NCI-H1417 (cell line): ENCODE data around the gene OR7C2.
"Not testable (repeated sequence)": the region's sequence is repeated elsewhere in the genome, so short reads cannot be mapped to it uniquely, and the experiment has no call there.

ENCODE experiments used
- DNase-seq, 3 experiments: peaks; one replicate each; lab custom pipeline; 2025; lab: John Stamatoyannopoulos, UW

Gene OR7C2

DNA sequence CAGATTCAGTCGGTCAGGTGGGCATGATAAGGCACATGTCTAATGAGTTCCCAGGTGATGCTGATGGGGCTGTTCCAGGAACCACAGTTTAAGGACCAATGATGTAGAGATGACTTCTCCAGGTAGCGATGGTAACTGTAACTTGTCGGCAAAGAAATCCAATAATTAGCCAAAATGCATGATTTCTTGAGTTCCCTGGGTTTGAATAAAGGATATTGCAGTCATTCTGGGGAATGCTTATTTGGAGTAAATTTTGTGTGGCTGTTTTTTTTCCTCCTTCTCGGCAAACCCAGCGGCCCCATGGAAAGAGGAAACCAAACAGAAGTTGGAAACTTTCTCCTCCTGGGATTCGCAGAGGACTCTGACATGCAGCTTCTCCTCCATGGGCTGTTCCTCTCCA is at the start of gene OR7C2:
TSS of gene OR7C2 (plus strand) at position 301 of the 400 bp plus-strand sequence. CDS start at position 301, 0 bp downstream.
- DNase-seq: no peak

DNA sequence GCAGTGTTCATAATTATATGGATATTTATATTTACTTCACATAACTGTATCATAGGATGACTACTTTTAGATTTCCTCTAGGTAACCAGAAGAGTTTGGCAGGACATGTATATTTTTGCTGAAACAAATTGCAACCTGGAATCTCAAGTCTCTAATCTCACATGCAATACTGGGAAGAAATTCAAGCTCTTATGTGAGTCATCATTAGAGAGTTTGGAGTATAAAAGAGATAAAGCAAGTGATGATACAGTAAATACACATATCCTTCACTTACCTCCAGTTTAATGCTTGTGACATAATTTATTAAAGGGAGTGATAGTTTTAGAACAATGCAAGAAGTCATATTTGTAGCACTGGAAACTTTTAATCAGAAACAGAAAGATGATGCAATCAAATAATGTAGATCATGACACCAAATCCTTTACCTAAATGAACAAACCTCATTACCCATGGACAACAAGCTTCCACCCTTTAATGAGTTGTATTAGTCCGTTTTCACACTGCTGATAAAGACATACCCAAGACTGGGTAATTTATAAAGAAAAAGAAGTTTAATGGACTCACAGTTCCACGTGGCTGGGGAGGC is 39.5 kb upstream of the OR7C2 start:
- DNase-seq: no peak

DNA sequence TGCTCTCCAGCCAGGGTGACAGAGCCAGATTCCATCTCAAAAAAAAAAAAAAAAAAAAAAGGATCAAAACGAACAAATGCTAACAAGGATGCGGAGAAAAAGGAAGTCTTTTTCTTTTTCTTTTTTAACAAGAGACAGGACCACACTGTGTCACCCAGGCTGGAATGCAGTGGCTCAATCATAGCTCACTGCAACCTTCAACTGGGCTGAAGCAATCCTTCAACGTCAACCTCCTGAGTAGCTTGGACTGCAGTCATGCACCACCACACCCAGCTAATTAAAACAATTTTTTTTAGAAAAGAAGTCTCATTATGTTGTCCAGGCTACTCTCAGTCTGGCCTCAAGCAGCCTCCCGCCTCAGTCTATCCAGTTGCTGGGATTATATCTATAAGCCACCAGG is 34.6 kb upstream of the OR7C2 start:
- DNase-seq: no peak

DNA sequence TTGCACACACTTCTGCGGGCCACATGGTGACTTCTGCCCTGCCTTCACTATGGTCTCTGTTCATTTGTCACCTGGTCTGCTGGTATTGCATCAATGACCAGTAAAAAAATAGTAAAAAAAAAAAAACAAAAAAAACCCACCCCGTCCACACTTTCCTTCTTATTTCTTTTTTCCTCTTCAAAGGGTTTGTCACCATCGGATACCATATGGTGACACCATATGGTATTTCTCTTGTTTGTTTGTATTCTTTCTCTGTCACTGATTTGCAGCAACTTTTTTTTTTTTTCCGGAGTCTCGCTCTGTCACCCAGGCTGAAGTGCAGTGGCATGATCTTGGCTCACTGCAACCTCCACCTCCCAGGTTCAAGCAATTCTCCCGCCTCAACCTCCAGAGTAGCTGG is 26.2 kb upstream of the OR7C2 start:
- DNase-seq: no peak

DNA sequence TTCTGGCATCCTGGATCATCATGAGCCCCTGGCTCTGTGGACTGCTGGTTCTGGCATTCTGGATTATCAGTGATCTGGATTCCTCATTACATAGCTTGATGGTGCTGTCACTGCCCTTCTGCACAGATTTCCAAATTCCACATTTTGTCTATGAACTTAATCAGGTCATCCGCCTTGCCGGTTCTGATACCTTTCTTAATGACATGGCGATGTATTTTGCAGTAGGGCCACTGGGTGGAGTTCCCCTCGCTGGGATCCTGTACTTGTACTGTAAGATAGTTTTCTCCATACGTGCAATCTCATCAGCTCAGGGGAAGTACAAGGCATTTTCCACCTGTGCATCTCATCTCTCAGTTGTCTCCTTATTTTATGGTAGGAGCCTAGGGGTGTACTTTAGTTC is 24.4 kb upstream of the OR7C2 start:
- no peak for DNase-seq

DNA sequence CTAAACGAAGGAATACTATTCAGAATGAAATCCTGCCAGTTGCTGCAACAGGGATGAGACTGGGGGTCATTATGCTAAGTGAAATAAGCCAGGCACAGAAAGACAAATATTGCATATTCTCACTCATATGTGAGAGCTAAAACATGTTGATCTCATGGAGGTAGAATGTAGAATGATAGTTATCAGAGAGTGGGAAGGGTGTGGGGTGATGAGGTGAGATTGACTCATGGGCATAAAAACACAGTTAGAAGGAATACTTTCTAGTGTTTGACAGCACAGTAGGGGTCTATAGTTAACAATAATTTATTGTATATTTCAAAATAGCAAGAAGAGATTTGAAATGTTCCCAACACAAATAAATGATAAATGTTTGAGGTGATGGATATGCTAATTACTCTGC is 7.8 kb upstream of the OR7C2 start:
- DNase-seq: no peak

DNA sequence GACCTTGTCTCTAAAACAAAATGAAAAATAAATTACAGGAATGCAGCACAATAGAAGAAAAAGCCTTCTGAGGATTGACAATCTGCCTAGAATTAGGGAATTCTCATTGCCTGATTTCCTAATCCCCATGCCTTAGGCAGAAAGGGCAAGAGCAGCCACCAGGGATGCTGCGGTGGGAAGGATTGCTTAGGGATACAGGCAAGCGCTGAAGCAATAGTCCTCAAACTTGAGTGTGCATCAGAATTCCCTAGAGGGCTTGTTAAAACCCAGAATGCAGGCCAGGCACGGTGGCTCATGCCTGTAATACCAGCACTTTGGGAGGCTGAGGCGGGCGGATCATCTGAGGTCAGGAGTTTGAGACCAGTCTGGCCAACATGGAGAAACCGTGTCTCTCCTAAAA is 1.0 kb upstream of the OR7C2 start:
- no peak for DNase-seq

DNA sequence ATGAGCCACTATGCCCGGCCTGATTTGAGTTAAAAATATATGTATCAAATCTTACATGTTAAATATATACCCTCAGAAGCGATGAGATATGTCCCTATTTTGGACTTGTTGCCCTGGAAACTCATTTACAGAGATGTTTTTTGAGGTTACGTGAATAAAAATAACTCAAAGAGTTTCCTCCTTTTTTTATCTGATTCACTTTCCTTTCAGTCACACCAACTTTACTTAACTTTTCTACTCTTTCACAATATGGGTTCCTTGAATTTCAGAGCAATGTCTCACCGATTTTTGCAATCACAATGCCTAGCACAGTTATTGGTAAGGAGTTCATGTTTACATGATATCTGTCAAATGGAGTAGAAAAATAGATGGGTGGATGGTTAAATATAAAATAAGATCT is 2.3 kb downstream of the OR7C2 start:
- DNase-seq: no peak

DNA sequence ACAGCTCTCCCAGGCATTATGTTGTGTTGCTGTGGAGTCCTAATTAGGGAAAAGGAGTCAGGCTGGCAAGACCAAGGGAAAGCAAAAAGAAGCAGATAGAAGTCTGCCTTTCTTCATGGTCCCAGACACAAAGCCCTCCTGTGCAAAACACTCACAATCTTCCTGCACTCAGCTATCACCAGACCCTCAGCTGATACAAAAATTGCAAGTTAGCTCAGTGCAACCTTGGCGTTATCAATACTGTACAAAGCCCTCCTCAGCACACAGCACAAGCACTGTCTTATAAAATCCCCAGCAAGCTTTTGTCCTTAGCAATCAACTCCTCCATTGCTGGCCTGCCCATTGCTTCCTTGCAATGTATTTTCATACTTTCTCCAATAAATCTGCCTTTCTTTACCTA is 3.2 kb downstream of the OR7C2 start:
- DNase-seq: no peak

DNA sequence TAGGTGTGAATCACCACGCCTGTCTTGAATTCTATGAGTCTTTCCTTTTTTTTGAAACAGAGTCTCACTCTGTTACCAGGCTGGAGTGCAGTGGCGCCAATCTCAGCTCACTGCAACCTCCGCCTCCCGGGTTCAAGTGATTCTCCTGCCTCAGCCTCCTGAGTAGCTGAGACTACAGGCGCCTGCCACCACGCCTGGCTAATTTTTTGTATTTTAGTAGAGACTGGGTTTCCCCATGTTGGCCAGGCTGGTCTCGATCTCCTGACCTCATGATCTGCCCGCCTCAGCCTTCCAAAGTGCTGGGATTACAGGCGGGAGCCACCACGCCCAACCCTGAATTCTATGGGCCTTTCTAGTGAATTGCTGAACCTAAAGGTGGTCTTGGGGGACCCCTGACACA is 8.1 kb downstream of the OR7C2 start:
- not testable (repeated sequence) for DNase-seq

DNA sequence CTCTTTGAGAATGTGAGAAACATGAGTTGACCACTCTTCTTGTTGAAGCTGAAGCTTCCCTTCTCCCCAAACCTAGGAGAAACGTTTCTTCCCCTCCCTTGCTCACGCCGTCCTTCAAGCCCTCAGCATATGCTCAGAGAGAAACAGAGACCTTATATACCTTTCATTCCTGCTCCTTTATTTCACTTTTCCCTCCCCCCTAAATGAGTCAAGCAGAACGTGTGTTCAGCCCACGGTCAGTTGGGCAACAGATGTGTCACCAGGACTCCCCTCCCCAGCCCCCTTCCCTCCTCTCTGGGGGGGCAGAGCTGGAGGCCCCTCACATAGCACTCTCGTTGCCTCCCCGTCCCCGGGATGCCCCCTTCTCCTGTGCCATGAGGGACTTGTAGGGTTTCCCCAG is 8.6 kb downstream of the OR7C2 start:
- DNase-seq: no peak

DNA sequence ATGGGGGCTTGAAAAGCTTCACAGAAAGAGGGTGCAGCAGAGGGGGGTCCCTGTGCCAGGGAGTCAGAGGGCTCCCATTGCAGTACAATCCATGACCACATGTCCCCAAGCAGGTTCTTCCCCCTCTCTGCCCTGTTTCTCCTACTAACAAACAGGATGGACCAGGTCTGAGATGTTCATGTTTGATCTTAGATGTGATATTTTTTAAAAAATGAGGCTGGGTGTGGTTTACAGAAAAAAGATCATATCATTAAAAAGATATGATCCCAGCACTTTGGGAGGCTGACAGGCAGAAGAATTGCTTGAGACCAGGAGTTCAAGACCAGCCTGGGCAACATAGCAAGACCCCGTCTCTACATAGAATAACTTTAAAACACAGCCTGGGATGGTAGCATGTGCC is 9.1 kb downstream of the OR7C2 start:
- no peak for DNase-seq

DNA sequence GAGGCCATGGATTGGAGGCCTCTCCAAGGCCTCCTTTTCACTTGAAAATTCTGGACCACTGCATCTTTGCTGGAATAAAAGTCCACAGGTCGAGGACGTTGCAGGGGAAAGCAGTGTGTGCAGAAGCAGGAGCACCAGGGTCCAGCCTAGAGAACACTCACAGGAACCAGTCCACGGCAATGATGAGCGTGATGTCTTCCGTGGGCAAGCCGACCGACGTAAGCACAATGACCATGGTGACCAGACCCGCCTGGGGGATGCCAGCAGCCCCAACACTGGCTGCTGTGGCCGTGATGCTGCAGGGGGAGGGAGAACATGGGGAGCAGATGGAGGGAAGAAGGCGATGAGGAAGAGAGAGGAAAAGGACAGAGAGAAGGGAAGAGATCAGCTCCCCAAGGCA is 11.5 kb downstream of the OR7C2 start:
- DNase-seq: no peak

DNA sequence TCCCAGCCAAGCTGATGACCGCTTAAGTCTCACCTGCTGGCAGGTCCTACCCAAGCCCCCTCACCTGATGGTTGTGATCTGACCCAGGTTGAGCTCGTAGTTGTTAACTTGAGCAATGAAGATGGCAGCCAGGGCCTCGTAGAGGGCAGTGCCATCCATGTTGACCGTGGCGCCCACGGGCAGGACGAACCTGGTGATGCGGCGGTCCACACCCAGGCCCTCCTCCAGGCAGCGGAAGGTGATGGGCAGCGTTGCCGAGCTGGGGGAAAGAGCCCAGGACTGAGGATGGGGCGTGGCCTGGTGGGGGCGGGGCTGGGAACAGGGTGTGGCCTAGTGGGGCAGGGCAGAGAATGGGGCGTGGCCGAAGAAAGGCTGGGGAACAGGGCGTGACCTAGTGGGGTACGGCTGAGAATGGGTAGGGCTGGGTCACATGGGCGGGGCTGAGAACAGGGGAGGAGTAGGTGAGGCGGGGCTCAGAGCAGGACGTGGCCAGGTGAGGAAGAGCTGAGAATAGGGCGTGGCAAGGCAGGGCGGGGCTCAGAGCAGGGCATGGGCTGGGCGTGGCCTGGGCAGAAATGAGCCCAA is 12.9 kb downstream of the OR7C2 start:
- DNase-seq: no peak

DNA sequence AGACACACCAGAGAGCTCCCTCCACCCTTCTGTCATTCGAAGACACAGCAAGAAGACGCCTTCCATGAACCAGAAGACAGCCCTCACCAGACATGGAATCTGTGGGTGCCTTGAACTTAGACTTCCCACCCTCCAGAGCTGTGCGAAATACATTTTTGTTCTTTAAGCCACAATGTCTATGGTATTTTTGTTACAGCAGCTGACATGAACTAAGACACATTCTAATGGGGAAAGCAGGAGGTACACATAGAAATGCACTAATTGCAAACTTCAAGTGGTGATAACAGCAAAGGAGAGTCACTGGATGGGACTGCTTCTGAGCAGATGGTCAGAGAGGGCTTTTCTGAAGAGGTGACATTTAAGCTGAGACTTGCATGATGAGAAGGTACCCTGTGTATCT is 16.2 kb downstream of the OR7C2 start:
- no peak for DNase-seq

DNA sequence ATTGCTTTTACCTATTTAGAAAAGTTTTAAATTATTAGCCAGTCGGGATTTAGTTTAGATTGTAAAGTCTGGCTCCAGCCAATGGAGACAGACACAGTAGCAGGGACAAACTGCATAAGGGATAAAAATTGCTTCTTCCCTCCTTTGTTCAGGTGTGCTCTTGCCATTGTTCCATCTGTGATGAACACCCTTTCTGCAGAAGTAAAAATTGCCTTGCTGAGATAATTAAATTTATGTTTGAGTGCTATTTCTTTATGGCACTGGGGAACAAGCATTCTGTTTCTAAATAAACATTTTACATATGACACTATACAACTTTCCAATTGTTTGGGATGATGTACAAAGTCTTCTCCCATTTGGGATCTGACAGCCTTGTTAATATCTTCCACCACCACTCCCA is 18.0 kb downstream of the OR7C2 start:
- DNase-seq: no peak

DNA sequence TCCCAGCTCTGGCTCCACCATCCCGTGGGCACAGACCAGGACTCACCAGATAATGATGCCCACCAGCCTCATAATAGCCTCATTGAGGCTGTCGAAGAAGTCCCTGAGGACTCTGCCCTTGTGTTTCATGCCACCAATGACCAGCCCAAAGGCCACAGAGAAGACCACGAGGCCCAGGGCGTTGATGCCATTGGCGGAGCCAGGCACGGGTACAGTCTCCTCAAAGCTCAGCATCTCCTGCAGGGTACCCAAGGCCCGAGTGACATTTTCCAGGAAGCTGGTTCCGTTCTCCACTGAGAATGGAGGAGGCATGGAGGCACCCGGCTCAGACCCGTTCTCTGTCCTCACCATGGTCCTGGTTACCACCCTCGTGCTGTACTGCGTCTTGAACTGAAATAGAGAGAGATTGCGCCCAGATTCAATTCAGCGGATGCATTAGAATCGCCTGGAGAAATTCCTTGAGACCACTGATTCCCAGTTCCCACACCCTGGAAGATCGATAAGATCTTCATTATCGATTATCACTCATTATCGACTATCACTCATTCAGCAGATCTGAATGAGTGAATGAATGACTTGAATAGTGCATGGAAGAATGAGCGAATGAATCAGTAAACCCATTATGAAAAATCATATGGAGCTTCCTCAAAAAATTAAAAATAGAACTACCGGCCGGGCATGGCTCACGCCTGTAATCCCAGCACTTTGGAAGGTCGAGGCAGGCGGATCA is 20.8 kb downstream of the OR7C2 start:
- no peak for DNase-seq

DNA sequence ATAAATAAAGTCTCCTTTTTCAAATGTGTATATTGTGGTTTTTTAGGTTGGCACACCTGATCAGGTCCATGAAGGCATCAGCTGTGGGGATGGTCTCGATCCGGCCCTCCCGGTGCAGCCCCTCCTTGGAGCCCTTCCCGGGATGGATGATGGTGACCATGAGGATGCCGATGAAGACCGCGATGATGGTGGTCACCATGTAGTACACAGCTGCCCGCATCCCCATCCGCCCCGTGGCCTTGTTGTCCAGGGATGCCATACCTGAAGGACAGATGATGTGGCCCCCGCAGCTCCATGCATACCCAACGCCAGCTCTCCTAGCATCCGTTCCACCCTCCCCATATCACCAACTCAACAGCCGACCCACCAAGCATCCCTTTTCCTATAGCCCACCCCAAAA is 27.0 kb downstream of the OR7C2 start:
- no peak for DNase-seq

DNA sequence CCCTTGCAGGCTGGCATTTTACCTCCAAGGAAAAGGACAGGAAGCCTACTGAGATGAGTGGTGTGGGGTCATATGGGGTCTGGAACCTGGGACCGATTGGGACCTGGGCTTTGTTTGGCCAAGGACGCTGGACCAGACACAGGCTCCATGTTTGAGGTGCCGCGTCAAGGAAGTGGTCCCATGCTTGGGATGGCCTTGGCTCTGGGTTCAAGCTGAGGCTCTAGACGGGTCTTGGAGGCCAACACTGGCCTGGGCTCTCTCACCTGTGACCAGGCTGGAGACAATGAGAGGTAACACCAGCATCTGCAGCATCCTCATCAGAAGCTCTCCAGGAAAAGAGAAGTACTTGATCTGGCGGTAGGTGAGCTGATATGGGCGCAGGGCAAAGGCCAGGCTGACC is 30.2 kb downstream of the OR7C2 start:
- no peak for DNase-seq

DNA sequence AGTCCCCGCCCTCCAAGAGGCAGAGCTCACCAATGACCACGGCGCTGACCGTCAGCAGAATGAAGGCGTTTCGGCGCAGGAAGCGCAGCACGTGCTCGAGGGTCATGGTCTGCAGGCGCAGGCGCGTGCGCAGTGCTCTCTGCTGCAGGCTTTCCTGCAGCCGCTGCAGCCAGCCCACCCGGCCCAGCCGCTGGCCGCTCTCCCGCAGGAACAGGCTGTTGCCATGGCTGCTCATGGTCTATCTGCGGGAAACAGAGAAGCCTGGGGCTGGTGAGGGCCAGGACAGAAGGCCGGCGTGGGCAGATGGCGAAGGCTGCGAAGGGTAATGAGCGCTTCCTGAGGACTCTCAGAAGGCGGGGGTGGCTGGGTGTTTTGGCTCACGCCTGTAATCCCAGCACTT is 31.4 kb downstream of the OR7C2 start:
- no peak for DNase-seq

DNA sequence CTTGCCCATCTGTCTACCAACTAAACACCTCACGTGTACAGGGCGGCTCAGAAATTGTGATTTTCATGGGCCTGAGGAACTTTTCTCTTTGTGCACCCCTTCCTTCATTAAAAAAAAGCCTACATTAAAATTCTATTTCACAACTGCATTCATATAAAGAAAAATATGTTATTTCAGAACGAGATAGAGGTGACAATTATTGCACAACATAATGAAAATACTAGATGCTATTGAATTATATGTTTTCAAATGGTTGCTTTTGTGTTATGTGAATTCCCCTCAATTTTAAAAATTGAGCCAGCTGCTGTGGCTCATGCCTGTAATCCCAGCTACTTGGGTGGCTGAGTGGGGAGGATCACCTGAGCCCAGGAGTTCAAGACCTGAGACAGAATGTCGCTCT is 33.2 kb downstream of the OR7C2 start:
- no peak for DNase-seq

DNA sequence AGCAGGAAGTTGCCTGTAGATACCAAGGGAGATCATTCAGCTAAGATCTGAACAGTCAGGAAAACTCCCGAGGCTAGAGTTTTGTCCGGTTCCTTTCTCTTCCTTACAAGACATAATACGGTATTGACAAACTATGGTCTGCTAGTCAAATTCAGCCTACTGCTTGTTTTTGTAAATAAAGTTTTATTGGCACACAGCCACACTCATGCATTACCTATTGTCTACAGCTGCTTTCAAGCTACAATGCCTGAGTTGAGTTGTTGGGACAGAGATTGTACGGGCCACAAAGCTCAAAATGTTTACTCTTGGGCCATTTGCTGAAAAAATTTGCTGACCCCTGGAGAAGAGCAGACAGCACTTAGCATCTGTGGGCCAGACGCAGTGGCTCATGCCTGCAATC is 35.8 kb downstream of the OR7C2 start:
- no peak for DNase-seq

DNA sequence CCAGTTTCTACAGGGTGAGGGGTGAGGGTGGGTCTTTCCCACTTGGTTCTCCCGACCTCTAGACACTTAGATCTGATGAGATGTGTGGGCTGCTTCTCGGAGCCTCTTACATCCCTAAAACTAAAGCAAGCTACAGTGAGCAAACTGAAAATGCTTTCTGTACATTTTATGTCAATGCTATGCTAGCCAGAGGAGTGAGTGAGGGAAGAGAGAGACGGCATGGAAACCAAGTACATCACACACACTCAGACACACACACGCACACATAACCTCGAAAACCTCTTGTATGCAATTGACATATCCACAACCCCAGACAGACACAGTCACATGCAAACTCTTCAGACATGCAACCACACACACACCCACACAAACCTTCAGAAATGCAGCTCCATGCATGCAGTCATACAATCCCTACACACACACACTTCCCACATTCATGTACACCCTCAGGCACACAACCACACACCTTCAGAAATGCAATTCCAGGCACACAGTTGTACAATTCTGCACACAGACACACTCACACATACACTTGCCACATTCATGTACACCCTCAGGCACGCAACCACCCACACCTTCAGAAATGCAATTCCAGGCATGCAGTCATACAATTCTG is 37.0 kb downstream of the OR7C2 start:
- DNase-seq: no peak
